ENCODE results near the gene COBLL1.

The COBLL1 gene

DNA sequence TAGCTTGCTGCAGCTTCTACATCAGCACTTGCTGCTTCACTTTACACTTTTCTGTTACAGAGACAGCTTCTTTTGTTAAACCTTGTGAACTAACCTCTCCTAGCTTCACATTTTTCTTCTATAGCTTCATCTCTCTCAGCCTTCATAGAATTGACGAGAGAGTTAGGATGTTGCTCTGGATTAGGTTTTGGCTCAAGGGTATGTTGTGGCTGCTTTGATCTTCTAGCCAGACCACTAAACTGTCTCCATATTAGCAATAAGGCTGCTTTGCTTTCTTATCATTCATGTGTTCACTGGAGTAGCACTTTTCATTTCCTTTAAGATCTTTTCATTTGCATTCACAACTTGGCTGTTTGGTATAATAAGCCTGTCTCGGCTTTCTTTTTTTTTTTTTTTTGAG is 174.1 kb downstream of the COBLL1 start:
- DNase-seq, result no peak

DNA sequence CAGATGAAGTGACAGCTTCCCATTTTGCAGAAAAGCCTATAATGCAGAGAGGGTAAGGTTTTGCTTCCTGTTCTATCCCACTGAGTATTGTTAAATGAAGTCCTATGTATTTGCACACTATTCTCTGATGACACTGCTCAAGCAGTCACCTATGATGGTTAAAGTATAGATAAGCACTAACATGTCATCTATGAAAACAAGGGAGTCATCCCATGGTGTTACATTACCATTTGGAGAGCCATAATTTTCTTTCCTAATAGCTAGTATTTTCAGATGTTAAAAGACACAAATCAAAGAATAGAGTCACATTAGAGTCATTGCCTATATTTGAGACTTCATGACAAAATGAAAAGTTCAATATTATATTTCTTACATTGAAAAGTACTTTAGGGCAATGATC is 177.6 kb downstream of the COBLL1 start:
- no peak for DNase-seq

DNA sequence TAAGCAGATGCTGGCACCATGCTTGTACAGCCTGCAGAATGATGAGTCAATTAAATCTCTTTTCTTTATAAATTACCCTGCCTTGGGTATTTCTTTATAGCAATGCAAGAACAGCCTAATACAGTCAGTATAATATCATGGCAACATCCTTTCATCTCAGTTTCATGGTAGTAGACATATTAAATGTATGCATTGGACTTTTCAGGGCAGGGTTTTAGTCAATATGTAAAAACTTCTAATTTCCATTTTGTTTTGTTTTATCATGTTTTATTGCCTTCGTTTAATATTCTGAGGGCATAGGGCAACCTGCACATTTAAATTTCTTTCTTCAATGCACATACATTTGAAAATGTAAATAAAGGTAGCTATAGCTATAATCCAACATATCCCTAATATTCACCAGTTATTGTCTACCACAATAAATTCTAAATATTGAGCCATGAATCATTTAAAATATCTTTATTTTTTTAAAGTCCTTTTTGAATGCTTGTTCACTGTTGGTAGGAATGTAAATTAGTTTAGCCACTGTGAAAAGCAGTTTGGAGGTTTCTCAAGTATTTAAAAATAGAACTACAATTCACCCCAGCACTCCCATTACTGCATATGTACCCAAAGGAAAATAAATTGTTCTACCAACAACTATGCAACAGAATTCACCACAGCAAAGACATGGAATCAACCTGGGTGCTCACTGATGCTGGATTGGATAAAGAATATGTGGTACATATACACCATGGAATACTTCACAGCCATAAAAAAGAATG is 178.6 kb downstream of the COBLL1 start:
- no peak for DNase-seq

DNA sequence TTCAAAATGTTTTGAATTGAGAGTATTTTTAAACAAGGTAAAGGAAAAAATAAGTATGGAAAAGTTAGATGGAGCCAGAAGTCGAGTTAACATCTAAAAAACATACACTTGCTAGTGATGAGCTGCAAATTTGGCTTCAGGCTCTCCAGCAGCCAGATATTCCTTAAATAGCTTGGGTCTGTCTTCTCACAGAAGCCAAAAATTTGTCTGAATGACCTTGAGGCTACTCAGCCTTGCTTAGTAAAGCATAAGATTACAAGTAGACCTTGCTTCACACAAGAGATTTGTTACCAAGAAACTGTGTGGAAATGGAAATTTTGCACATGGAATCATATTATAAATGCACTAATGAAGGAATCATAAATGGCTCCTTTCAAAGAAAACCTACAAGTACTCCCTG is 179.6 kb downstream of the COBLL1 start:
- DNase-seq, result no peak

DNA sequence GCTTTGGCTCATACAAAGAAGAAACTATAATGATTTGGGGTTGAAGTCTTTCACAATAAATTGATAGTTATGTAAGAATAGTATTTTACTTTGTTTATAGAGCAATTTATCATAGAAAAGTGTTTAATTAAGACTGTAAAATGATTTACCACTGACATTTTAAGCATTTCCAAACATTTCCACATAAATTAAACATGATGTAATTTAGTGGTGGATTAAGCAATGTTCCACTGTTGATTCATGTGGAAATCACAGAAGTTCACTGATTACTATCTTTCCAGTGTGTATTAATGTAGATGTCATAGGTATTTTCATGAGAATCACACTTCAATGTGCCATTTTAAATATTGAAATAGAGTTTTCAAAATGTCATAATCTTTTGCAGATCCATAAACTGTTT is 180.3 kb downstream of the COBLL1 start:
- DNase-seq, result no peak

DNA sequence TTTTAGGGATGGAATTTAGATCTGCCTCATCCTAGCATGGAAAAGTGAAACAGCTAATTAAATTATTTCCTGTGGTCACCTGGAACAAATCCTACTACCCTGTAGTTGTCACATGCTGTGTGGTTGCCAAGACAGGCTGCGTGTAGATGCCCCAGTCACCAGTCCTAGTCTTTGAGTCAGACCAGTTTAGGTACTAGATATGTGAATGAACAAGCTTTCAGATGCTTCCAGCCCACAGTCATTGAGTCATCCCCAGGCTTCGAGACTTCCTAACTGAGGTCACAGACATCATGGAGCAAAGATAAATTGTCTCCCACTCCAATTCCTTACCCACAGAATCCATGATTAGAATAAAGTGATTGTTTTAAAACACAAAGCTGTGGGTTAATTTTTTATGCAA is 184.5 kb downstream of the COBLL1 start:
- DNase-seq, result no peak

DNA sequence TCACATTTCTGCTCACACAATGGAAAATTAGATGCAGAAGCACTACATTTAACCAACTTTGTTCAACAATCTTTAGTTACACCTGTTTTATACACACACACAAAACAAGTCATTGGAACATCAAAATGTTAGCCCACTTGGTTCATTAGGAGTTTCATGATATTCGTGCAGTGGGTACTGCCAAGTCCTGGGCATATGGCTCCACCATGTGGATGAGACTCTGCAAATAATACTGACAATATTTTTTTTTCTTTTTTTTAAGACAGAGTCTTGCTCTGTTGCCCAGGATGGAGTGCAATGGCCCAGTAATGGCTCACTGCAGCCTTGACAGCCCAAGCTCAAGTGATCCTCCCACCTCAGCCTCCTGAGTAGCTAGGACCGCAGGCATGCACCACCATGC is 185.9 kb downstream of the COBLL1 start:
- DNase-seq, result no peak

DNA sequence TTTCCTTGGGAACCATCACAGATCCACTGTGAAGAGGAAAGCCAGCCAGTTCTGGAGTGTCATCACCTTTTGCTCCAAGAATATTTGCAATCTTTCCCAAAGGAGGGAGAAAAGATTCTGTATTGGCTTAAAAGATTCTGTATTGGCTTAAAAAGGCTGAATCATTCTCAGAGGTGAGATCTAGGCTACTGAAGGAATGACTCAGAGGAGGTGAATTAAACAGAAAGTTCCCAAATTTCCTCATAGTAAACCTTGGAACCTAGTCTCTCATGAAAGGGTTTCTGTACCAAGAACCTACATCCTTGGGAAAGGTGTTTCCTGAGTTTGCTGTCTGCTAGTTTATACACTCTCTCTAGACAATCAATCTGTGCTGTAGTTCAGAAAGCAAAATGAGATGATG is 186.3 kb downstream of the COBLL1 start:
- DNase-seq, result no peak

DNA sequence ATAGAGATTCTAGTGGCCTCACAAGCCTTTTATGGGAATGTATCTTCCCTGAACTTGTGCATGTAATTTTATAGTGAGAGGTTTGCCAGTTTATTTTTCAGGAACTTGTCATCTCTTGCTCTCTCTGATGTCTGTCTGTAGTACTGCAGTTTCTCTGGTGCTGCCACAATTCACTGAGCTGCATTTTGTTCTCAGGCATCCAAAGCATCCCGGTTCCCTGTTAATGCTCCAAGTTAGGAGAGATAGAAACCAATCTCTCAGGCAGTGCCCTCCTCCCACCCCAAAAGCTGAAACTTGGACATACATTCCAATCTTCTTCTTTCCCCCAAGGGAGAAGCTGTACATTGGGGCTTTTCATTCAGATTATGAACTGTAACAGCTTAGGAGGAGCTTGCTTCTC is 190.3 kb downstream of the COBLL1 start:
- no peak for DNase-seq

DNA sequence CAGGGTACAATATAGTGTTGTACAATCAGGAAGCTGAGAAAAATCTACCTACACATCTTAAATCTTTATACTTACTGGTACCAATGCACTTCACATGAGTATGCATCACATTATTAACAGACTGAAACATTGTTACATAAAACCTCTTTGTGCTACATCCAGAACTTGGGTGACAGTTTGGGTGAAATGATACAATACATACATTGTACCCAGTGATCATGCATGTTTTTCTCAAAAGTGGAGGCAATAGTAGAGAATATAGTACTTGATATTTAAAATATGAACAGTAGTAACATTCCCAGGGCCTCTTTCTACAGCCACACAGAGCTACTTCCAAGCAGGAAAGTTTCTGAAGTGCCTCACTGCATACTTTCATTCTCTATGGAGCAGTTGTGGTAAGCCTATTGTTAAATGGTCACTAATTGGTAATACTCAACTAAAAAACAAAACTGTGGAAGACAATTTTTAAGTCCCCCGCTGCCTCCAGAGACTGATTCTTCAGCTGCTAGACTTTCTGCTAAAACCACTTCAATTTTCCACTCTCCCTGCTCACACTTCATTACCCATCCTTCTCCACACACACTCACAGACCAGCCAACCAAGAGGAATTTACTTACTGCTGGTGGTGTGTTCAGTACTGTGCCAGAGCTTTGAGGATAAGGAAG is 197.5 kb downstream of the COBLL1 start:
- no peak for DNase-seq

DNA sequence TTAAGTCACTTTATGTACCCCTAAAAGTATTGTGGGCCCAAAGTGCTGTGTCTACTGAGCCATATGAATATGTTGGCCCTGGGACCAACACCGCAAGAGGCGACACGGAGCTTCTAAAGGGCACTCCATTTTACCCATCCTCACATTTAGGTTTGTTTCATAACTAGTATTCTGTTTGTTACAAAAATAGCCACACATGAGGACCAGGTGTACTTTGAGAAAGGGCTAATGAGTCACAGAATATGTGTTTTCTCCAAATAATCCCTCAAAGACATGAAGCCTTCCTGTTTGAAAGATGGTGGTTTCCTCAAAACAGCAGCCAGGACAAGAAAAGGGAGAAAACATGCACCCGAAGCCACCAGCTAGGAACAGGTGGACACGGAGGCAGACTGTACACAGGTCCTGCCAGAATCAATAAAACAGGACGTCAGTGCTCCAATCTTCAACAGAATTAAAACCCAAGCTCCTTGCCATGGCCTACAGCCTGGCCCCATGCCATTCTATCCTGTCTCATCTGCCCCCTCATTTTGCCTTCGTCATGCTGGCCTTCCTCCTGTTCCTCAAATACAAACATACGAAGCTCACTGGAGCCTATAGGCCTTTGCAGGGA is 198.6 kb downstream of the COBLL1 start:
- peak in 1 of 2 experiments; percentile 11 for DNase-seq

DNA sequence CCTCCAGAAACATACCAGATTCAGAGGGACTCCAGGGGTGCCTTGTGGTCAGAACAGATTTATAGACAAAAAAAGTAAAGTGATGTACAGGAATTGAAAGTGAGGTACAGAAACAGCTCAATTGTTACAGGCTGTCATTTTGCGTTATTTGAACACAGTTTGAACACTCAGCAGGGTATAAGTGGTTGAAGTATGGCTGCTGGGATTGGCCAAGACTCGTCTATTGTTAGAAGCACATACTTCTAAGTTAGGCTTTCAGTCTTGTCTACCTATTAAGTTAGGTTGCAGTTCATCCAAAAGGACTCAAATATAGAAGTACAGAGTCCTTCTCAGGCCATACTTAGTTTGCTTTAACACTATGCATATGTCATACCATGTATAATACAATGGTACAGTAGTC is 199.4 kb downstream of the COBLL1 start:
- DNase-seq, result no peak

Measured in SHP77 (cell line).